ENCODE data around the gene HSD17B3.

The HSD17B3 gene

DNA sequence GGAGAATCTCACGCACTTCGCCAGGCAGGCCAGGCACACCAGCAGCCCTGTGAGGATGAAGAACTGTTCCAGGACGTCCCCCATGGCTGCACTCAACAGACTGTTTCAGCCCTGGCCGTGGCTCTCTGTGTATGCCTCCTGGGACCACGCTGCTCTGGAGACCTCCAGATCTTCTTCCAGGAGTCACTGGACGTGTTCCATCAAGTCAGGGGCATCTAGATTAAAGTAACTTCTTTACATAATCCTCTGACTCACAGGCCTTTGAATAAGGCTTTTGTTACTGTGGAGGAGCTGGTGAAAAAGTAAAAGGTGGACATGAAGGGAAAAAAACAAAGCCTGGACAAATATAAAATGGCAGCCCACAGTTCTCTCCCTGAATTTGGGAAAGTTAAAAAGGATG, at the start of gene HSD17B3:
TSS of gene HSD17B3 (minus strand) at position 156 of the 400 bp plus-strand sequence. CDS start at position 84, 72 bp downstream.
- Histone ChIP-seq H3K27ac (no peak within 1 kb of the TSS), H3K36me3 (no peaks in the 10 kb centered on the region), H3K4me3 (ENCODE audit: low read depth in 1 of 2, low read length in 1 of 2) (no peak within 1 kb of the TSS), H3K4me1 (ENCODE audit: control insufficient read depth in 1 of 2, insufficient read depth in 1 of 2, low read depth in 1 of 2, low read length in 1 of 2) (no peaks in the 10 kb centered on the region), H3K9me3 (no peaks in the 10 kb centered on the region), H3K27me3 (peaks cover 4% of the 10 kb centered on the region)
- TF ChIP-seq, protein P1, sequence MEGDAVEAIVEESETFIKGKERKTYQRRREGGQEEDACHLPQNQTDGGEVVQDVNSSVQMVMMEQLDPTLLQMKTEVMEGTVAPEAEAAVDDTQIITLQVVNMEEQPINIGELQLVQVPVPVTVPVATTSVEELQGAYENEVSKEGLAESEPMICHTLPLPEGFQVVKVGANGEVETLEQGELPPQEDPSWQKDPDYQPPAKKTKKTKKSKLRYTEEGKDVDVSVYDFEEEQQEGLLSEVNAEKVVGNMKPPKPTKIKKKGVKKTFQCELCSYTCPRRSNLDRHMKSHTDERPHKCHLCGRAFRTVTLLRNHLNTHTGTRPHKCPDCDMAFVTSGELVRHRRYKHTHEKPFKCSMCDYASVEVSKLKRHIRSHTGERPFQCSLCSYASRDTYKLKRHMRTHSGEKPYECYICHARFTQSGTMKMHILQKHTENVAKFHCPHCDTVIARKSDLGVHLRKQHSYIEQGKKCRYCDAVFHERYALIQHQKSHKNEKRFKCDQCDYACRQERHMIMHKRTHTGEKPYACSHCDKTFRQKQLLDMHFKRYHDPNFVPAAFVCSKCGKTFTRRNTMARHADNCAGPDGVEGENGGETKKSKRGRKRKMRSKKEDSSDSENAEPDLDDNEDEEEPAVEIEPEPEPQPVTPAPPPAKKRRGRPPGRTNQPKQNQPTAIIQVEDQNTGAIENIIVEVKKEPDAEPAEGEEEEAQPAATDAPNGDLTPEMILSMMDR (IDR thresholded peaks at IDR 0.05): no peak

DNA sequence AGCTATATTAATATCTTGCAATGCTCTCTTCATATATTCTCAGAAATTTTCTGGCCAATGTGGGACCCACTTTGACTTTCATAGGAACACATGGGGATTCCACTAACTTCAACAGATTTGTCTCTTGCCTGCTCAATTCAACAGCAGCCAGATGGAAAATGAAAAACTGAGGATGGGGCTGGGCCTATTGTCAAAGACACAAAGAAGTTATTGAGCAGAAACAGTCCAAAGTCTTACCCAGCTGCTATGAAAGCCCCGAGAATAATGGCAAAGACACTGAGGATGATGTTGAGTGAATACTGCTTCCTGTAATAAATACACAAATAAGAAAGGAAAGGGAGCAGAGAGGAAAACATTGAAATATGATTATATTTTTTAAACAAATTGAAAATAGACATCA, 48.9 kb upstream of the HSD17B3 start:
- no peak overlapping the region for H3K4me3 ChIP-seq (ENCODE audit: low read depth in 1 of 2, low read length in 1 of 2)
- no peaks in the 10 kb centered on the region for H3K27me3 ChIP-seq
- H3K27ac ChIP-seq: no peak overlapping the region
- H3K9me3 ChIP-seq: no peaks in the 10 kb centered on the region
- H3K36me3 ChIP-seq: peaks cover 7% of the 10 kb centered on the region
- no peaks in the 10 kb centered on the region for H3K4me1 ChIP-seq (ENCODE audit: control insufficient read depth in 1 of 2, insufficient read depth in 1 of 2, low read depth in 1 of 2, low read length in 1 of 2)
- TF ChIP-seq, protein P1 (IDR thresholded peaks at IDR 0.05): no peak

DNA sequence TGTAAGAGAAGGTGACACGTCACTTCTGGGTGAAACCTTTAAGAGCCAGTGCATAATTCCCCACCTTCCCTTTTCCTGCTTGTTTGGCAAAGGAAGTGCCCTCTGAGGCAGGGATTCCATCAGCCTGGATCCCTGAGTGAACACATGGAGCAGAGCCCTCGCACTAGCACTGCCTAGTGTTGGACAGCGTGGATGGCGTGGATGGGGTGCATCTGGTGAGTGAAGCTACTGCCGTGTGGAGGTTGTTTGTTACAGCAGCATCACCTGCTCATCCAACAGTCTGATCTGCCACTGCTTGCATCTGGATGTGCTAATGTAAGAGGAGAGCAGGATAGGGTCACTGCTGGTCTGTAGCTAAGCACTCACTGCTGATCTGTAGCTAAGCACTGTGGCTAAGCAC, 46.3 kb upstream of the HSD17B3 start:
- Histone ChIP-seq H3K36me3 (peaks cover 1% of the 10 kb centered on the region), H3K4me3 (ENCODE audit: low read depth in 1 of 2, low read length in 1 of 2) (no peak overlapping the region), H3K27ac (no peak overlapping the region), H3K27me3 (no peaks in the 10 kb centered on the region), H3K4me1 (ENCODE audit: control insufficient read depth in 1 of 2, insufficient read depth in 1 of 2, low read depth in 1 of 2, low read length in 1 of 2) (no peaks in the 10 kb centered on the region), H3K9me3 (no peaks in the 10 kb centered on the region)
- TF ChIP-seq, protein P1 (IDR thresholded peaks at IDR 0.05): no peak

DNA sequence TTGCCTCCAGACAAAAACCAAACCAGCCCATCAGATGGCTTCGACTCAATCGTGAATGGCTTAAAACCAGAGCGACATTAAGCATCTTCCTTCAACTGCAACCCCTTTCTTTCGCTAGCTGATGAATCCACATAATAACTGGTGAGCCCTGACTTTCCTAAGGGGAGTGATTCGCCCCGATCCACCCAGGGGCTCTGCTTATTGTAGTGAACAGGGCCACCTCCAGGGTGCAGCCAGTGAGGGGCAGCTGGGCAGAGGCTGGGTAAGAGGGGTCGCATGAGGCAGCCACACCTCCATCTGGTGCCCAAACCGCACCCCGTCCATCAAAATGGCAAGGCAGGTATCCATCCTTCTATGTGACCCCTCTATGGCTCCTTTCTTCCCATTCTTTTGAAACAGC, 43.6 kb upstream of the HSD17B3 start:
- Histone ChIP-seq H3K27me3 (no peaks in the 10 kb centered on the region), H3K27ac (no peak overlapping the region), H3K4me3 (ENCODE audit: low read depth in 1 of 2, low read length in 1 of 2) (no peak overlapping the region), H3K36me3 (peaks cover 9% of the 10 kb centered on the region), H3K9me3 (no peaks in the 10 kb centered on the region), H3K4me1 (ENCODE audit: control insufficient read depth in 1 of 2, insufficient read depth in 1 of 2, low read depth in 1 of 2, low read length in 1 of 2) (no peaks in the 10 kb centered on the region)
- TF ChIP-seq, protein P1 (IDR thresholded peaks at IDR 0.05): no peak

DNA sequence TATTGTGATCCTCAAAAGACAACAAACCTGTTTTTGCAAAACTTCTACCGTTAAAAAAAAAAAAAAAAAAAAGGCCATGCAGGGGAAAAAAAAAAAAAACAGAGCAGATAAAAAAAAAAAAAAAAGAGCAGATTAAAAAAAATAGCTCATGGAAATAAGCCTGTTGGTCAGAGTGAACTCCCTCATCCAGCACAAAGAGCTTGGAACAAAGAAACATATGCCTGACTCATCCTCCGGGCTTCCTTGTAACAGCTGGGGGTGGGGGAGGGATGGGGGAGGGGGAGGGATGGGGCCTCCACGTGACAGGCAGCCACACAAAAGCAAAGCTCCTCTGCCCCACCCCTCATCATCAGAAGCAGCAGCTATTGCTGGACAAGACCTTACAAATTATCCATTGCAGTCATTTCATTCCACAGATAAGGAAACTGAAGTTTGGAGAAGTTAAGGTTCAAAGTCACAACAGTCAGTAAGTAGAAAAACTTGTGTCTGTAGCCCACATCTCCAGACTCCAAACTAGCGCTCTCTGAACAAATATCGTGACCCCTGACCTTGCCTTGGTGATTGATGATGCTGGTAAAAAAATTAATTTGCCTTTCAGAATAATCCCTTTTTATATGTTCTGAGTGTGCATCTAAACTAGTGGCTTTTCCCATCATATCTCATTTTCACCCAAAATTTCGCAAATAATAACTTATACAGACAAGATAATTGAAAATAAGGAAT, 42.6 kb upstream of the HSD17B3 start:
- H3K27ac ChIP-seq: no peak overlapping the region

More for the DNA sequence above, 42.6 kb upstream of the HSD17B3 start:
- H3K4me1 ChIP-seq (ENCODE audit: control insufficient read depth in 1 of 2, insufficient read depth in 1 of 2, low read depth in 1 of 2, low read length in 1 of 2): no peaks in the 10 kb centered on the region
- TF ChIP-seq, protein P1 (IDR thresholded peaks at IDR 0.05): no peak
- H3K4me3 ChIP-seq (ENCODE audit: low read depth in 1 of 2, low read length in 1 of 2): no peak overlapping the region
- peaks cover 9% of the 10 kb centered on the region for H3K36me3 ChIP-seq
- H3K27me3 ChIP-seq: no peaks in the 10 kb centered on the region
- no peaks in the 10 kb centered on the region for H3K9me3 ChIP-seq

All from neutrophil (primary cell).